NT2/D1 (cell line): ENCODE measurements around the gene RNASE13.

Experiments used
- SUZ12 ChIP-seq: IDR thresholded peaks from 2 replicates; pipeline ENCODE4 v1.6.1; 2011; ENCODE audit not compliant: insufficient read length, insufficient read depth; ENCODE audit errors: extremely low read depth
- YY1 ChIP-seq: IDR thresholded peaks from 2 replicates; pipeline ENCODE4 v1.6.1; 2011; ENCODE audit not compliant: insufficient read length, insufficient read depth
- ZNF274 ChIP-seq: IDR thresholded peaks from 2 replicates; pipeline ENCODE4 v1.6.1; 2011; ENCODE audit warnings: mild to moderate bottlenecking, low read depth, low read length

- TF ChIP-seq ZNF274 (no peak), YY1 (no peak), SUZ12 (no peak)
Measured at GRCh38 chr14:21026988-21027315, 7.7 kb downstream of the RNASE13 start.
